Duodenal mucosa (tissue), 2 donors: ENCODE measurements around the gene PTPRH.
"Not testable (repeated sequence)": the region's sequence is repeated elsewhere in the genome, so short reads cannot be mapped to it uniquely, and the experiment has no call there.

ENCODE experiments used
- H3K27ac ChIP-seq: one replicate; pipeline ENCODE4 v1.7.0; 2013; ENCODE audit warnings: low read depth, low read length
- H3K27me3 ChIP-seq, 2 donors: one replicate each; pipeline ENCODE4 v1.7.0; 2013; ENCODE audit warnings: low read length in 2 of 2, control low read depth in 1 of 2; ENCODE audit not compliant: insufficient read depth in 2 of 2, control insufficient read depth in 1 of 2
- H3K36me3 ChIP-seq, 2 donors: one replicate each; pipeline ENCODE4 v1.7.0; 2013; ENCODE audit warnings: low read length in 2 of 2, control low read depth in 1 of 2; ENCODE audit not compliant: insufficient read depth in 2 of 2, control insufficient read depth in 1 of 2
- H3K4me1 ChIP-seq, 2 donors: one replicate each; pipeline ENCODE4 v1.7.0; 2013; ENCODE audit warnings: low read length in 2 of 2, control low read depth in 1 of 2; ENCODE audit not compliant: insufficient read depth in 2 of 2, control insufficient read depth in 1 of 2
- H3K4me3 ChIP-seq, 2 donors: one replicate each; pipeline ENCODE4 v1.7.0; 2013; ENCODE audit warnings: low read length in 2 of 2, low read depth in 1 of 2
- H3K9ac ChIP-seq, 2 donors: one replicate each; pipeline ENCODE4 v1.7.0; 2013; ENCODE audit warnings: low read length in 2 of 2, low read depth in 1 of 2
- H3K9me3 ChIP-seq, 2 donors: one replicate each; pipeline ENCODE4 v1.7.0; 2013; ENCODE audit warnings: low read length in 2 of 2, control low read depth in 1 of 2; ENCODE audit not compliant: control insufficient read depth in 1 of 2

Gene PTPRH

DNA sequence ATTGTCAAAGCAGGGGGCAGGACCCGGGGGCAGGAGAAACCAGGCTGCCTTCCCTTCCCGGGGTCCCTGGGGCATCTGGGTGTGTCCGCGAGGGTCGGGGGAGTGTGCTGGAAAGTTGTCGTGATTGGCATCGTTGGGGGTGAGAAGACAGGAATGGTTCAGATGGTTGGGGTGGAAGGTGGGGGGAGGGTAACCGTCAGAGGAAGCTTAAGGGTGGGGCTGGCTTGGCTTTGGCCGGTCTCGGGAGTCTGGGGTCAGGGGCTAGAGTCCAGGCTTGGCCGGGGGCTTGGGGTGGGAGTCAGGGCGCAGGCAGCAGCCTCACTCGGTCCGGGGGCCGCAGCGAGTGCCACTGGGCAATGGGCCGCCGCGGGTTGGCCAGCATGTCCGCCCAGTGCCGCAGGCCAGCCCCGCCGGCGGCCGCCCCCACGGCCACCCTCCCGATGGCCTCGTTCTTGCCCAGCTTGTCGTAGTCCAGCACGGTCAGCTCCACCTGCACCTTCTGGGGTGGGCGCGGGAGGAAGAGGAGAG lies 36.1 kb downstream of the PTPRH start:
- H3K4me3 ChIP-seq = peak overlapping the region in 1 of 2 donors; percentile 5

DNA sequence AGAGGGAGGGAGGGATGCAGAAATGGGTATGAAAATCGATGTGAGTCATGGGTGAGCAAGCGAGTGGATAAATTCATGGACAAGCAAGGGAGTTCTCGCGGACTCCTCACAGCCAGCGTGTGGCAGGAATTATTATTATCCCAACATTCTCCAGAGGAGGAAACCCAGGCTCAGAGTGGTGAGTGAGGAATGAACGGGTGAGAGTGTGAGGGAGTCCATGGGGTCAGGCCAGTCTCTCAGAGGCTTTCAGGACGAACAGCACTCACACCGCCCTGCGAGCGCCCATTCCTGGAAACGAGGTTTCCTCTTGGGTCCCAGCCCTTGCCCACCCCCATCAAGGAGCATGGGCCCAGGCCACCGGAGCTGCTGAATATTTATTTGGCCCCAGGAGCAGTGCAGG lies 36.6 kb downstream of the PTPRH start:
- Histone ChIP-seq H3K36me3 (no peaks in the 10 kb centered on the region), H3K27me3 (peaks cover 41 to 49% of the 10 kb centered on the region in 2 donors), H3K4me3 (no peak overlapping the region)

More for the DNA sequence above, 36.1 kb downstream of the PTPRH start:
- Histone ChIP-seq H3K9me3 (no peaks in the 10 kb centered on the region), H3K36me3 (no peaks in the 10 kb centered on the region), H3K27me3 (peaks cover 45 to 53% of the 10 kb centered on the region in 2 donors), H3K4me1 (peaks cover 0 to 3% of the 10 kb centered on the region in 2 donors), H3K9ac (no peak overlapping the region), H3K27ac (no peak overlapping the region)

DNA sequence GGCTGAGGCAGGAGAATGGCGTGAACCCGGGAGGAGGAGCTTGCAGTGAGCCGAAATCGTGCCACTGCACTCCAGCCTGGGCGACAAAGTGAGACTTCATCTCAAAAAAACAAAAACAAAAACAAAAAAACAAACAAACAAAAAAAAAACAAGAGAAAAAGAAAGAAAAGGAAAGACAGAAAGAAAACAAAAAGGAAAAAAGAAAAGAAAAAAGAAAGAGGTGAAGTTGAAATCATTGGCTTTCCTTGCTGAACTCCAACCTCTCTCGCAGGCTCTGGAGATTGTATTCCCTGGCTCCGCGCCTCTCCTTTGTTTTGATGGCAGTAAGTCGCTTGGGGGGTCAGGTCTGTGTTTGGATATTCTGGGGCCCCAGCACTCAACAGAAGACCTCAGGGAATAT lies 37.0 kb downstream of the PTPRH start:
- not testable (repeated sequence) for H3K9ac ChIP-seq, H3K36me3 ChIP-seq, H3K4me1 ChIP-seq, H3K27ac ChIP-seq, H3K4me3 ChIP-seq, H3K9me3 ChIP-seq
- peaks cover 38 to 50% of the 10 kb centered on the region in 2 donors for H3K27me3 ChIP-seq

More for the DNA sequence above, 36.6 kb downstream of the PTPRH start:
- Histone ChIP-seq H3K27ac (no peak overlapping the region), H3K4me1 (peaks cover 0 to 3% of the 10 kb centered on the region in 2 donors), H3K9ac (no peak overlapping the region), H3K9me3 (no peaks in the 10 kb centered on the region)

DNA sequence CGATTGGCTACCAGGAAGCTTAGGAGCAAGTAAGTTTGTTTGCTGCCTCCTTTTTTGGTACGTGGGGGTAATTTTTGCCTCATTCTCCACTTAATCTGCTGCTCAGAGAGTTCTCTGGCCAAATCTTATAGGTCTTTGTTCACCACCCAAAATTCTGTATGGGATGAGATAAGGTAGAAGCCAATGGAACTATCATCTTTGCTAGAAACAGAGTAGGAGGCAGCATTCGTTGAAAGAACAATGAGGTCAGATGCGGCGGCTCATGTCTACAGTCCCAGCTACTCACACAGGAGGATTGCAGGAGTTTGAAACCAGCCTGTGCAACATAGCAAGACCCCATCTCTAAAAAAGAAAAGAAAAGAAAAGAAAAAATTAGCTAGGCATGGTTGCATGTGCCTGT lies 37.9 kb downstream of the PTPRH start:
- Histone ChIP-seq H3K27ac (no peak overlapping the region), H3K9me3 (no peaks in the 10 kb centered on the region), H3K4me3 (no peak overlapping the region), H3K9ac (no peak overlapping the region), H3K36me3 (no peaks in the 10 kb centered on the region), H3K27me3 (peaks cover 44 to 46% of the 10 kb centered on the region in 2 donors), H3K4me1 (peaks cover 0 to 3% of the 10 kb centered on the region in 2 donors)

DNA sequence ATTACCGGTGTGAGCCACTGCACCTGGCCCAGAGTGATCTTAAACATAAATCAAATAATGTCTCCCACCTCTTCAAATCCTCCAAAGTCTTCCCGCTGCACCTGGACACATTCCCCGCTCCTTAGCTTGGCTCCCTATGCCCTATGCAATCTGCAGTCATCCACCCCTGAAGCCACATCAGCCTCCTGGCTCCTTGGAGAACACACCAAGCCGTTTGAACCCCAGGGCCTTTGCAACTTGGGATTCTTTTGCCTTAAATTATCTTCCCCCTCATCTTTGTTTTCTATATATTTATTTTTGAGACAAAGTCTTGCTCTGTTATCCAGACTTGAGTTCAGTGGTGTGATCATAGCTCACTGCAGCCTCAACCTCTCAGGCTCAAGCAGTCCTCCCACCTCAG lies 40.2 kb downstream of the PTPRH start:
- no peak overlapping the region for H3K27ac ChIP-seq
- H3K4me1 ChIP-seq = peaks cover 3% of the 10 kb centered on the region in 2 donors
- no peaks in the 10 kb centered on the region for H3K36me3 ChIP-seq
- H3K27me3 ChIP-seq = peaks cover 29 to 35% of the 10 kb centered on the region in 2 donors
- no peak overlapping the region for H3K9ac ChIP-seq
- H3K4me3 ChIP-seq = no peak overlapping the region
- no peaks in the 10 kb centered on the region for H3K9me3 ChIP-seq

DNA sequence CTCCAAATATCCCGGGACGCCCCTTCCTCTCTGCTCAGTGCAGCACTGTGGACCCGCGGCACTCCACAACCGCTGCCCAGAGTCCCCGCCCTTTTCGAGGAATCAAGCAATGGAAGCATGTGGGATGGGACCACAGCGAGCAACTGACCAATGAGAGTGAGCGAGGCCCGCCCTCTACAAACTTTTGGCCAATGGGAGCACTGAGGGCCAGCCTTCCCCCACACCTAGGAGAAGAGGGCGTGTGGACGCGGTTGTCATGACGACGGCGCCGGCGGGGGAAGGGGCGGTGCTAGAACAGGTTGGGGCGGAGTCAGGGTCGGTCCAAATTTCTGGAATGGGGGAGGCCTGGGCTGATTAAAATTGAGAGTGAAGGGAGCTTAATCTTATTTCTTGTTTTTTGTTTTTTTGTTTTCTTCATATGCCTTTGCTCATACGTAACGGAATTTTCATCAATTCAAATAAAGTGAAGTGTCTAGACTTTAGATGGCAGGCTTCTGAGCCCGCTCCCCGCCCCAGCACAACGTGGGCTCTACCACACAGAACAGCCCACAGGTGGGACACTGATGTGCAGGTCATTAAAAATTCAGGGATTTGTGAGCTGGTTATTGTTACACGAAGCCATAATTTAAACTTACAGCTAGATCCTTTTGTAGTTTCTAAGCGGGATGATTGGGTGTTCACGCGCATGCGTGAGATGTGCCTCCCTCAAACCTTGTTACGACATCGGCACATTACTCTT lies 42.6 kb downstream of the PTPRH start, which contains the start of gene DNAAF3:
Gene DNAAF3 (minus strand): TSS at position 84 of the 739 bp plus-strand sequence. CDS start 200 bp downstream, outside the sequence.
- H3K27me3 ChIP-seq = peaks cover 22 to 30% of the 10 kb centered on the region in 2 donors
- no peak within 1 kb of the TSS for H3K27ac ChIP-seq
- no peaks in the 10 kb centered on the region for H3K36me3 ChIP-seq
- H3K4me1 ChIP-seq = peaks cover 0 to 3% of the 10 kb centered on the region in 2 donors
- no peaks in the 10 kb centered on the region for H3K9me3 ChIP-seq
- H3K4me3 ChIP-seq = peak within 1 kb of the TSS; percentile 67 to 71
- no peak within 1 kb of the TSS for H3K9ac ChIP-seq

DNA sequence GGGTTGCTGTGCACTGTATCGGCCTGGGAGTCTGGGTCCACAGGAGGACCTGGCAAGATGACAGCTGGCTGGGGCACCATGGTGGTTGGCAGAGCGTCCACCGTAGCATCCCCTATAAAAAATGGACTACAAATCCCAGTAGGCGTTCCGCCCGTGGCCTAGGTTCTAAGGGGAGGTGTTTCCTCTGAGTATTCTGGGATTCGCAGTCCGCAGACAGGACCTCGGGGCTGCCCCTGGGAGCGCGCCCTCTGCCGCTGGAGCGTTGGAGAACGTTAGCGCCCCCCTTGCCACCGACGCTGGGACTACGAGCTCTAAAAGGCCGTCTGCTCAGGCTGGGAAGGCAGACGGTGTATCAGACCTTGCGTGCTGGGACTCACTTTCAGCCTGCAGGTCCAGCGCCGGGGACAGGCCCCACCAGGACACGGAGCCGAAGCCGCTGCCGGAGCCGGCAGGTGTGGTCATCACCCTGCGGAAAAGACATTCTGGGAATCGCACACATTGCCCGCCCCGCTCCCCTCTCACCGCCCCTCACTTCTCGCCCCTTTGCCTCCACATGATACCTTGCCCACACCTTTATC lies 43.3 kb downstream of the PTPRH start:
- H3K4me1 ChIP-seq = peaks cover 0 to 3% of the 10 kb centered on the region in 2 donors
- H3K36me3 ChIP-seq = no peaks in the 10 kb centered on the region
- peak overlapping the region; percentile 67 to 71 for H3K4me3 ChIP-seq
- H3K9ac ChIP-seq = no peak overlapping the region
- no peaks in the 10 kb centered on the region for H3K9me3 ChIP-seq
- peaks cover 23 to 26% of the 10 kb centered on the region in 2 donors for H3K27me3 ChIP-seq
- H3K27ac ChIP-seq = no peak overlapping the region

DNA sequence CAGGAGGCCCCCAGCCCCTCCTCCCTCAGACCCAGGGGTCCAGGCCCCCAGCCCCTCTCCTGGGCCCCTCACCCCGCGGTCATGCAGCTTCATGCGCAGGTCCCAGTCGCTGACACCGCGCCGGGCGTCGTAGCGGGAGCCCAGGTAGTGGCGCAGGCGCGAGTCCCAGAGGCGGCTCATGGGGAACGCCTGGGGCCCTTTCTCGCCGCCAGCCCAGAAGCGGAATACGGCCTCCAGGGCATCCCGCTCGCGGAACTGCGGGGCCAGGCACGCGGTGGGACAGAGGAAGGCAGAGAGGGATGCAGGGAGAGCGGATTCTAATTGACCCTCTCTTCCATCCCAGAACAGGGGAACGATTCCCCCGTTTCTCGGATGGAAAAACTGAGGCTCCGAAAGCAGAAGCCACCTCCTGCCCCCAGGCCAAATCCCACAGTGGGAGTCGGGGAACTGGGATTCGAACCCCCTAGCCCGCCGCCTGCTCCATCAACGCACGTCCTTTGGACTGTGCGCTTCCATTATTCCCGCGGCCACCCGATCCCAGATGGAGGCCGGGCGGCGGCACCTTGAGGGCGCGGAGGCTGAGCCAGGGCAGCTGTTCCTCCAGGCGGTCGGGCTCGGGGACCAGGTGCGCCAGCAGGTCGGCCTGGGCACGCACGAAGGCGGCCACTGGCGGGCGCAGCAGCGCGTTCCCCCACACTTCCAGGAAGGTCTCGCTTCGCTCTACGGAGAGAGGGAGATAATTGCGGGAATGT lies 47.6 kb downstream of the PTPRH start:
- no peak overlapping the region for H3K4me3 ChIP-seq
- no peak overlapping the region for H3K27ac ChIP-seq
- peaks cover 14 to 30% of the 10 kb centered on the region in 2 donors for H3K27me3 ChIP-seq

DNA sequence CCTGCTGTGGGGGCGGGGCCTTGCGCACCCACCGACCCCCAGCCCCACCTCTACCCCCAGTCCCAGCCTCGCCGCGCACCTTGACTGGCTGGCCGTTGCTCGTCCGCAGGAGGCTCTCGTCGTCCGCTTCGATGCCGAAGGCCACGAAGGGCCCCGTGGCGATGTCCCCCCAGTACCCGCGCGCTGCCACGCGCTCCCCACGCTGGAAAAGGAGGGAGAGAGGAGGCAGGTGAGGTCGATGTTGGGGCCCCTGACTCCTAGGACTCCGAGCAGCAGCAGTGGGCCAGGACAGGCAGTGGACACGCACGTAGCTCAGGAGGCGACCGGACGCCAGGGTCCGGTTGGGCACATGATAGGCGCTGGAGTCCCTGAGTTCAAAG lies 48.3 kb downstream of the PTPRH start:
- Histone ChIP-seq H3K9me3 (no peaks in the 10 kb centered on the region), H3K36me3 (no peaks in the 10 kb centered on the region), H3K9ac (no peak overlapping the region), H3K4me3 (no peak overlapping the region), H3K27ac (no peak overlapping the region), H3K27me3 (peaks cover 17 to 22% of the 10 kb centered on the region in 2 donors), H3K4me1 (peaks cover 0 to 12% of the 10 kb centered on the region in 2 donors)

More for the DNA sequence above, 47.6 kb downstream of the PTPRH start:
- no peak overlapping the region for H3K9ac ChIP-seq
- H3K4me1 ChIP-seq = peaks cover 0 to 14% of the 10 kb centered on the region in 2 donors
- H3K36me3 ChIP-seq = no peaks in the 10 kb centered on the region
- no peaks in the 10 kb centered on the region for H3K9me3 ChIP-seq
